WTC11 (cell line): ENCODE data around the gene HS3ST4. TPM values are rescaled to one million over a fixed set of nuclear protein-coding genes. Genes with fewer than 3 reads are reported as not detected.

Source experiments
- ATAC-seq: fragments of 200-7000 bp; cut with Tn5 transposase; 2 replicates; pipeline ENCODE4 v1.10.0; 2021; ENCODE audit warnings: mild to moderate bottlenecking, moderate library complexity
- CTCF ChIA-PET: fragments of 300-600 bp; sonication (Branson Sonifier 250); formaldehyde crosslinking; loops from one replicate; lab custom pipeline; 2021; ENCODE audit warnings: antibody characterized with exemption; lab: Charles Lee
- POLR2A ChIA-PET: fragments of 350-600 bp; sonication (Branson Sonifier 250); formaldehyde crosslinking; loops from one replicate; lab custom pipeline; 2021; ENCODE audit warnings: antibody characterized with exemption; lab: Charles Lee
- DNase-seq: peaks from one replicate; pipeline ENCODE4 v3.0.0; 2021; ENCODE audit warnings: low spot score
- H3K27ac Mint-ChIP-seq: 2 replicates; pipeline ENCODE4 v1.8.0; 2021; ENCODE audit warnings: mixed read lengths
- H3K27me3 Mint-ChIP-seq: 2 replicates; pipeline ENCODE4 v1.8.0; 2021; ENCODE audit warnings: low read depth, mild to moderate bottlenecking, moderate library complexity, mixed read lengths
- H3K36me3 Mint-ChIP-seq: 2 replicates; pipeline ENCODE4 v1.8.0; 2021; ENCODE audit warnings: mixed read lengths
- H3K4me1 Mint-ChIP-seq: 2 replicates; pipeline ENCODE4 v1.8.0; 2022; ENCODE audit warnings: mixed read lengths
- H3K4me3 Mint-ChIP-seq: 2 replicates; pipeline ENCODE4 v1.8.0; 2021; ENCODE audit warnings: mild to moderate bottlenecking, moderate library complexity, mixed read lengths
- H3K9me3 Mint-ChIP-seq: 2 replicates; pipeline ENCODE4 v1.8.0; 2021; ENCODE audit warnings: mixed read lengths
- CREB1 ChIP-seq: sonication (generic); formaldehyde crosslinking; IDR thresholded peaks from 2 replicates; pipeline ENCODE4 v1.8.0; 2023; ENCODE audit warnings: mild to moderate bottlenecking, missing genetic modification reagents
- EMX1 ChIP-seq: fragments of 250-450 bp; sonication (Bioruptor Pico); IDR thresholded peaks from 2 replicates; pipeline ENCODE4 v1.8.0; 2021; ENCODE audit warnings: mild to moderate bottlenecking
- ETV6 ChIP-seq: sonication (generic); formaldehyde crosslinking; IDR thresholded peaks from 2 replicates; pipeline ENCODE4 v1.8.1; 2022; ENCODE audit warnings: mild to moderate bottlenecking, missing genetic modification reagents
- FOXJ3 ChIP-seq: sonication (generic); formaldehyde crosslinking; IDR thresholded peaks from 2 replicates; pipeline ENCODE4 v1.9.0; 2021; ENCODE audit warnings: missing genetic modification reagents, mild to moderate bottlenecking, borderline replicate concordance
- FOXK1 ChIP-seq: sonication (generic); formaldehyde crosslinking; IDR thresholded peaks from 2 replicates; pipeline ENCODE4 v1.8.0; 2022; ENCODE audit warnings: mild to moderate bottlenecking, moderate library complexity, missing genetic modification reagents
- GABPB1 ChIP-seq: sonication (generic); formaldehyde crosslinking; IDR thresholded peaks from 2 replicates; pipeline ENCODE4 v1.8.1; 2023; ENCODE audit warnings: mild to moderate bottlenecking, missing genetic modification reagents
- GRHL2 ChIP-seq: fragments of 250-450 bp; sonication (Bioruptor Pico); IDR thresholded peaks from 2 replicates; pipeline ENCODE4 v1.8.0; 2022; ENCODE audit warnings: mild to moderate bottlenecking, moderate library complexity; ENCODE audit not compliant: insufficient replicate concordance, severe bottlenecking
- MYBL2 ChIP-seq: sonication (generic); formaldehyde crosslinking; IDR thresholded peaks from 2 replicates; pipeline ENCODE4 v1.8.1; 2023; ENCODE audit warnings: mild to moderate bottlenecking, moderate library complexity, missing genetic modification reagents
- NFE2L1 ChIP-seq: sonication (generic); formaldehyde crosslinking; IDR thresholded peaks from 2 replicates; pipeline ENCODE4 v1.8.1; 2023; ENCODE audit warnings: missing genetic modification reagents
- OVOL2 ChIP-seq: fragments of 250-450 bp; sonication (Bioruptor Pico); IDR thresholded peaks from 2 replicates; pipeline ENCODE4 v1.9.0; 2021; ENCODE audit warnings: mild to moderate bottlenecking, borderline replicate concordance
- SMAD3 ChIP-seq: sonication (generic); formaldehyde crosslinking; IDR thresholded peaks from 2 replicates; pipeline ENCODE4 v1.8.0; 2022; ENCODE audit warnings: missing genetic modification reagents, mild to moderate bottlenecking, borderline replicate concordance
- TEAD1 ChIP-seq: sonication (generic); formaldehyde crosslinking; IDR thresholded peaks from 2 replicates; pipeline ENCODE4 v1.8.0; 2022; ENCODE audit warnings: mild to moderate bottlenecking, missing genetic modification reagents
- ZBTB21 ChIP-seq: sonication (generic); formaldehyde crosslinking; IDR thresholded peaks from 2 replicates; pipeline ENCODE4 v1.8.1; 2023; ENCODE audit warnings: mild to moderate bottlenecking, missing genetic modification reagents, borderline replicate concordance
- ZNF317 ChIP-seq: sonication (generic); formaldehyde crosslinking; IDR thresholded peaks from 2 replicates; pipeline ENCODE4 v1.8.1; 2023; ENCODE audit warnings: low read depth, mild to moderate bottlenecking, moderate library complexity, missing genetic modification reagents, borderline replicate concordance
- ZNF671 ChIP-seq: fragments of 250-450 bp; sonication (Bioruptor Pico); IDR thresholded peaks from 2 replicates; pipeline ENCODE4 v1.8.0; 2021; ENCODE audit warnings: mild to moderate bottlenecking
- total RNA-seq: library from RNA; stranded (reverse); gene quantifications from 3 replicates; pipeline ENCODE4 v1.2.3, GENCODE V29; 2021
- TF ChIP-seq, protein P1 (sequence below): fragments of 250-450 bp; sonication (Bioruptor Pico); IDR thresholded peaks from 2 replicates; pipeline ENCODE4 v2.1.2; 2022; ENCODE audit warnings: mild to moderate bottlenecking, moderate library complexity
- TF ChIP-seq, protein P2 (sequence below): sonication (generic); formaldehyde crosslinking; IDR thresholded peaks from 2 replicates; pipeline ENCODE4 v1.8.1; 2022; ENCODE audit warnings: missing genetic modification reagents, borderline replicate concordance
- TF ChIP-seq, protein P3 (sequence below): sonication (generic); formaldehyde crosslinking; IDR thresholded peaks from 2 replicates; pipeline ENCODE4 v1.8.1; 2023; ENCODE audit warnings: mild to moderate bottlenecking, missing genetic modification reagents, borderline replicate concordance
- TF ChIP-seq, protein P4 (sequence below): sonication (generic); formaldehyde crosslinking; IDR thresholded peaks from 2 replicates; pipeline ENCODE4 v1.8.1; 2023; ENCODE audit warnings: mild to moderate bottlenecking, missing genetic modification reagents
- TF ChIP-seq, protein P5 (sequence below): fragments of 250-450 bp; sonication (Bioruptor Pico); IDR thresholded peaks from 2 replicates; pipeline ENCODE4 v1.9.0; 2021; ENCODE audit warnings: mild to moderate bottlenecking
- TF ChIP-seq, protein P6 (sequence below): sonication (generic); formaldehyde crosslinking; conservative IDR thresholded peaks from 2 replicates; pipeline ENCODE4 v1.8.1; 2023; ENCODE audit warnings: mild to moderate bottlenecking, low read depth, missing genetic modification reagents, moderate library complexity
- TF ChIP-seq, protein P7 (sequence below): fragments of 200-600 bp; IDR thresholded peaks from 2 replicates; pipeline ENCODE4 v1.8.0; 2022; ENCODE audit warnings: antibody characterized with exemption

Gene HS3ST4
- total RNA-seq, 1 experiment from 2014 or later = 5.4 TPM

DNA sequence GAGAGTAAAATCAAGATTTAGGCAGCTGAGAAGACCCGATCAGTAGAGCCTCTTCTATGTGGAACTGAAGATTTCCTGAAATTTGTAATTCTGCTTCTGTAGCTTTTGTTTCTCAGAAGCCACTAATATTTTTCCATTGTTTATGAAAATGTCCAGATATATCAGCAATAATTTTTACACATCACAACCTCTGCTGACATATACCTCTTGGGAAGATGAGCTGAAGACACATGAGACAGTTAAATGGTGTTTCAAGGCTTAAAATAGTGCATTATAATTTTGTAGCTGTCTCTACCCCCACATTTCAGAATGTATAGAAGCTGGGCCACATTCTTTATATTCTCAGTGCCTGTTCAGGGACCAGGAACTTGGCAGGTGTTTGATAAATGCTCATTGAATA lies 320.6 kb downstream of the HS3ST4 start (continued):
- TF ChIP-seq SMAD3 (CRISPR knock-in tag) = no peak
- no peak for TF ChIP-seq ZNF317 (CRISPR knock-in tag)
- TF ChIP-seq, protein P1, sequence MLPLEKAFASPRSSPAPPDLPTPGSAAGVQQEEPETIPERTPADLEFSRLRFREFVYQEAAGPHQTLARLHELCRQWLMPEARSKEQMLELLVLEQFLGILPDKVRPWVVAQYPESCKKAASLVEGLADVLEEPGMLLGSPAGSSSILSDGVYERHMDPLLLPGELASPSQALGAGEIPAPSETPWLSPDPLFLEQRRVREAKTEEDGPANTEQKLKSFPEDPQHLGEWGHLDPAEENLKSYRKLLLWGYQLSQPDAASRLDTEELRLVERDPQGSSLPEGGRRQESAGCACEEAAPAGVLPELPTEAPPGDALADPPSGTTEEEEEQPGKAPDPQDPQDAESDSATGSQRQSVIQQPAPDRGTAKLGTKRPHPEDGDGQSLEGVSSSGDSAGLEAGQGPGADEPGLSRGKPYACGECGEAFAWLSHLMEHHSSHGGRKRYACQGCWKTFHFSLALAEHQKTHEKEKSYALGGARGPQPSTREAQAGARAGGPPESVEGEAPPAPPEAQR (CRISPR knock-in tag) = no peak
- TF ChIP-seq EMX1 (CRISPR knock-in tag) = no peak
- TF ChIP-seq ZNF671 (CRISPR knock-in tag) = no peak
- no peak for TF ChIP-seq GRHL2 (CRISPR knock-in tag)
- no peak for TF ChIP-seq ETV6 (CRISPR knock-in tag)
- TF ChIP-seq ZBTB21 (CRISPR knock-in tag) = no peak
- TF ChIP-seq, protein P2, sequence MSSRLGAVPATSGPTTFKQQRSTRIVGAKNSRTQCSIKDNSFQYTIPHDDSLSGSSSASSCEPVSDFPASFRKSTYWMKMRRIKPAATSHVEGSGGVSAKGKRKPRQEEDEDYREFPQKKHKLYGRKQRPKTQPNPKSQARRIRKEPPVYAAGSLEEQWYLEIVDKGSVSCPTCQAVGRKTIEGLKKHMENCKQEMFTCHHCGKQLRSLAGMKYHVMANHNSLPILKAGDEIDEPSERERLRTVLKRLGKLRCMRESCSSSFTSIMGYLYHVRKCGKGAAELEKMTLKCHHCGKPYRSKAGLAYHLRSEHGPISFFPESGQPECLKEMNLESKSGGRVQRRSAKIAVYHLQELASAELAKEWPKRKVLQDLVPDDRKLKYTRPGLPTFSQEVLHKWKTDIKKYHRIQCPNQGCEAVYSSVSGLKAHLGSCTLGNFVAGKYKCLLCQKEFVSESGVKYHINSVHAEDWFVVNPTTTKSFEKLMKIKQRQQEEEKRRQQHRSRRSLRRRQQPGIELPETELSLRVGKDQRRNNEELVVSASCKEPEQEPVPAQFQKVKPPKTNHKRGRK = no peak
- no peak for TF ChIP-seq MYBL2 (CRISPR knock-in tag)
- TF ChIP-seq, all 79 proteins: peak for 0

DNA sequence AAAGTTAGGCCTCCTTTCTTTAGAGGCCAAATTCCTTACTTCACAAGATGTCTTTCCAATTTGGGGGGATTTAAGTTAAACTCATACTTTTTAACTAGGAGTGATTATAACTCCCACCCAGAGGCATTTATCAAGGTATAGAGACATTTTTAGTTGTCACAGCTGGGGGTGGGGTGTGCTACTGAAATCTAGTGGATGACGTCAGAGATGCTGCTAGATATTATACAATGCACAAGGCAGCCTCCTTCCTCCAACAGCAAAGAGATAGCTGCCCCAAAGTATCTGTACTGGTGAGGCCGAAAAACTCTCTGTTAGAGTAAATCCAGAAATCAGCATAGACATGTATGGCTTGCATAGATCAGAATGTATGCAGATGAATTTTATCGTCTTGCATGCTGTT lies 324.0 kb downstream of the HS3ST4 start:
- peaks cover 35% of the 10 kb centered on the region for H3K9me3 Mint-ChIP-seq
- POLR2A ChIA-PET = no interaction called here
- TF ChIP-seq TEAD1 = no peak
- no peak for TF ChIP-seq OVOL2 (CRISPR knock-in tag)
- TF ChIP-seq, protein P3, sequence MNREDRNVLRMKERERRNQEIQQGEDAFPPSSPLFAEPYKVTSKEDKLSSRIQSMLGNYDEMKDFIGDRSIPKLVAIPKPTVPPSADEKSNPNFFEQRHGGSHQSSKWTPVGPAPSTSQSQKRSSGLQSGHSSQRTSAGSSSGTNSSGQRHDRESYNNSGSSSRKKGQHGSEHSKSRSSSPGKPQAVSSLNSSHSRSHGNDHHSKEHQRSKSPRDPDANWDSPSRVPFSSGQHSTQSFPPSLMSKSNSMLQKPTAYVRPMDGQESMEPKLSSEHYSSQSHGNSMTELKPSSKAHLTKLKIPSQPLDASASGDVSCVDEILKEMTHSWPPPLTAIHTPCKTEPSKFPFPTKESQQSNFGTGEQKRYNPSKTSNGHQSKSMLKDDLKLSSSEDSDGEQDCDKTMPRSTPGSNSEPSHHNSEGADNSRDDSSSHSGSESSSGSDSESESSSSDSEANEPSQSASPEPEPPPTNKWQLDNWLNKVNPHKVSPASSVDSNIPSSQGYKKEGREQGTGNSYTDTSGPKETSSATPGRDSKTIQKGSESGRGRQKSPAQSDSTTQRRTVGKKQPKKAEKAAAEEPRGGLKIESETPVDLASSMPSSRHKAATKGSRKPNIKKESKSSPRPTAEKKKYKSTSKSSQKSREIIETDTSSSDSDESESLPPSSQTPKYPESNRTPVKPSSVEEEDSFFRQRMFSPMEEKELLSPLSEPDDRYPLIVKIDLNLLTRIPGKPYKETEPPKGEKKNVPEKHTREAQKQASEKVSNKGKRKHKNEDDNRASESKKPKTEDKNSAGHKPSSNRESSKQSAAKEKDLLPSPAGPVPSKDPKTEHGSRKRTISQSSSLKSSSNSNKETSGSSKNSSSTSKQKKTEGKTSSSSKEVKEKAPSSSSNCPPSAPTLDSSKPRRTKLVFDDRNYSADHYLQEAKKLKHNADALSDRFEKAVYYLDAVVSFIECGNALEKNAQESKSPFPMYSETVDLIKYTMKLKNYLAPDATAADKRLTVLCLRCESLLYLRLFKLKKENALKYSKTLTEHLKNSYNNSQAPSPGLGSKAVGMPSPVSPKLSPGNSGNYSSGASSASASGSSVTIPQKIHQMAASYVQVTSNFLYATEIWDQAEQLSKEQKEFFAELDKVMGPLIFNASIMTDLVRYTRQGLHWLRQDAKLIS = no peak
- no peak for TF ChIP-seq FOXJ3 (CRISPR knock-in tag)
- TF ChIP-seq GABPB1 (CRISPR knock-in tag) = no peak
- TF ChIP-seq, protein P4, sequence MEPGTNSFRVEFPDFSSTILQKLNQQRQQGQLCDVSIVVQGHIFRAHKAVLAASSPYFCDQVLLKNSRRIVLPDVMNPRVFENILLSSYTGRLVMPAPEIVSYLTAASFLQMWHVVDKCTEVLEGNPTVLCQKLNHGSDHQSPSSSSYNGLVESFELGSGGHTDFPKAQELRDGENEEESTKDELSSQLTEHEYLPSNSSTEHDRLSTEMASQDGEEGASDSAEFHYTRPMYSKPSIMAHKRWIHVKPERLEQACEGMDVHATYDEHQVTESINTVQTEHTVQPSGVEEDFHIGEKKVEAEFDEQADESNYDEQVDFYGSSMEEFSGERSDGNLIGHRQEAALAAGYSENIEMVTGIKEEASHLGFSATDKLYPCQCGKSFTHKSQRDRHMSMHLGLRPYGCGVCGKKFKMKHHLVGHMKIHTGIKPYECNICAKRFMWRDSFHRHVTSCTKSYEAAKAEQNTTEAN = no peak
- TF ChIP-seq, protein P5, sequence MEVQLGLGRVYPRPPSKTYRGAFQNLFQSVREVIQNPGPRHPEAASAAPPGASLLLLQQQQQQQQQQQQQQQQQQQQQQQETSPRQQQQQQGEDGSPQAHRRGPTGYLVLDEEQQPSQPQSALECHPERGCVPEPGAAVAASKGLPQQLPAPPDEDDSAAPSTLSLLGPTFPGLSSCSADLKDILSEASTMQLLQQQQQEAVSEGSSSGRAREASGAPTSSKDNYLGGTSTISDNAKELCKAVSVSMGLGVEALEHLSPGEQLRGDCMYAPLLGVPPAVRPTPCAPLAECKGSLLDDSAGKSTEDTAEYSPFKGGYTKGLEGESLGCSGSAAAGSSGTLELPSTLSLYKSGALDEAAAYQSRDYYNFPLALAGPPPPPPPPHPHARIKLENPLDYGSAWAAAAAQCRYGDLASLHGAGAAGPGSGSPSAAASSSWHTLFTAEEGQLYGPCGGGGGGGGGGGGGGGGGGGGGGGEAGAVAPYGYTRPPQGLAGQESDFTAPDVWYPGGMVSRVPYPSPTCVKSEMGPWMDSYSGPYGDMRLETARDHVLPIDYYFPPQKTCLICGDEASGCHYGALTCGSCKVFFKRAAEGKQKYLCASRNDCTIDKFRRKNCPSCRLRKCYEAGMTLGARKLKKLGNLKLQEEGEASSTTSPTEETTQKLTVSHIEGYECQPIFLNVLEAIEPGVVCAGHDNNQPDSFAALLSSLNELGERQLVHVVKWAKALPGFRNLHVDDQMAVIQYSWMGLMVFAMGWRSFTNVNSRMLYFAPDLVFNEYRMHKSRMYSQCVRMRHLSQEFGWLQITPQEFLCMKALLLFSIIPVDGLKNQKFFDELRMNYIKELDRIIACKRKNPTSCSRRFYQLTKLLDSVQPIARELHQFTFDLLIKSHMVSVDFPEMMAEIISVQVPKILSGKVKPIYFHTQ = no peak
- TF ChIP-seq, protein P6, sequence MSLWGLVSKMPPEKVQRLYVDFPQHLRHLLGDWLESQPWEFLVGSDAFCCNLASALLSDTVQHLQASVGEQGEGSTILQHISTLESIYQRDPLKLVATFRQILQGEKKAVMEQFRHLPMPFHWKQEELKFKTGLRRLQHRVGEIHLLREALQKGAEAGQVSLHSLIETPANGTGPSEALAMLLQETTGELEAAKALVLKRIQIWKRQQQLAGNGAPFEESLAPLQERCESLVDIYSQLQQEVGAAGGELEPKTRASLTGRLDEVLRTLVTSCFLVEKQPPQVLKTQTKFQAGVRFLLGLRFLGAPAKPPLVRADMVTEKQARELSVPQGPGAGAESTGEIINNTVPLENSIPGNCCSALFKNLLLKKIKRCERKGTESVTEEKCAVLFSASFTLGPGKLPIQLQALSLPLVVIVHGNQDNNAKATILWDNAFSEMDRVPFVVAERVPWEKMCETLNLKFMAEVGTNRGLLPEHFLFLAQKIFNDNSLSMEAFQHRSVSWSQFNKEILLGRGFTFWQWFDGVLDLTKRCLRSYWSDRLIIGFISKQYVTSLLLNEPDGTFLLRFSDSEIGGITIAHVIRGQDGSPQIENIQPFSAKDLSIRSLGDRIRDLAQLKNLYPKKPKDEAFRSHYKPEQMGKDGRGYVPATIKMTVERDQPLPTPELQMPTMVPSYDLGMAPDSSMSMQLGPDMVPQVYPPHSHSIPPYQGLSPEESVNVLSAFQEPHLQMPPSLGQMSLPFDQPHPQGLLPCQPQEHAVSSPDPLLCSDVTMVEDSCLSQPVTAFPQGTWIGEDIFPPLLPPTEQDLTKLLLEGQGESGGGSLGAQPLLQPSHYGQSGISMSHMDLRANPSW (CRISPR knock-in tag) = no peak
- TF ChIP-seq FOXK1 (CRISPR knock-in tag) = no peak
- no peak for TF ChIP-seq NFE2L1 (CRISPR knock-in tag)
- TF ChIP-seq, protein P7, sequence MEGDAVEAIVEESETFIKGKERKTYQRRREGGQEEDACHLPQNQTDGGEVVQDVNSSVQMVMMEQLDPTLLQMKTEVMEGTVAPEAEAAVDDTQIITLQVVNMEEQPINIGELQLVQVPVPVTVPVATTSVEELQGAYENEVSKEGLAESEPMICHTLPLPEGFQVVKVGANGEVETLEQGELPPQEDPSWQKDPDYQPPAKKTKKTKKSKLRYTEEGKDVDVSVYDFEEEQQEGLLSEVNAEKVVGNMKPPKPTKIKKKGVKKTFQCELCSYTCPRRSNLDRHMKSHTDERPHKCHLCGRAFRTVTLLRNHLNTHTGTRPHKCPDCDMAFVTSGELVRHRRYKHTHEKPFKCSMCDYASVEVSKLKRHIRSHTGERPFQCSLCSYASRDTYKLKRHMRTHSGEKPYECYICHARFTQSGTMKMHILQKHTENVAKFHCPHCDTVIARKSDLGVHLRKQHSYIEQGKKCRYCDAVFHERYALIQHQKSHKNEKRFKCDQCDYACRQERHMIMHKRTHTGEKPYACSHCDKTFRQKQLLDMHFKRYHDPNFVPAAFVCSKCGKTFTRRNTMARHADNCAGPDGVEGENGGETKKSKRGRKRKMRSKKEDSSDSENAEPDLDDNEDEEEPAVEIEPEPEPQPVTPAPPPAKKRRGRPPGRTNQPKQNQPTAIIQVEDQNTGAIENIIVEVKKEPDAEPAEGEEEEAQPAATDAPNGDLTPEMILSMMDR = no peak
- TF ChIP-seq CREB1 (CRISPR knock-in tag) = no peak

More for the DNA sequence above, 324.0 kb downstream of the HS3ST4 start:
- CTCF ChIA-PET = no interaction called here
- Mint-ChIP-seq H3K4me1 (peaks cover 18% of the 10 kb centered on the region), H3K27me3 (no peaks in the 10 kb centered on the region; the same call in 1 of the 2 replicates), H3K27ac (no peak overlapping the region), H3K36me3 (peaks cover 29% of the 10 kb centered on the region), H3K4me3 (no peak overlapping the region)
- no peak for DNase-seq
- ATAC-seq = no peak
